Lower leg skin (tissue), 3 donors: ENCODE measurements around the gene IFT22.

Experiments used
- CTCF ChIP-seq, 3 donors: fragments of 450-650 bp; IDR thresholded peaks; one replicate each; pipeline ENCODE4 v1.5.1; 2016; ENCODE audit warnings: antibody characterized with exemption in 3 of 3, mild to moderate bottlenecking in 3 of 3, moderate library complexity in 2 of 3
- POLR2A ChIP-seq, 2 donors: fragments of 450-650 bp; IDR thresholded peaks; one replicate each; pipeline ENCODE4 v1.6.1; 2016 to 2017; ENCODE audit warnings: antibody characterized with exemption in 2 of 2, mild to moderate bottlenecking in 1 of 2, moderate library complexity in 1 of 2

GRCh38 chr7:101332026-101332425, 10.4 kb upstream of the IFT22 start:
- TF ChIP-seq POLR2A (IDR thresholded peaks at IDR 0.05) (no peak), CTCF (IDR thresholded peaks at IDR 0.05) (no peak)
